Suprapubic skin (tissue), 4 donors: ENCODE measurements around the gene PRSS36.

Experiments used
- CTCF ChIP-seq, 2 donors: fragments of 200-600 bp in 1 of 2; fragments of 450-650 bp in 1 of 2; sonication (generic) in 1 of 2; IDR thresholded peaks; one replicate each; pipeline ENCODE4 v1.5.1; 2016 to 2019; ENCODE audit warnings: antibody characterized with exemption in 2 of 2, mild to moderate bottlenecking in 1 of 2, moderate library complexity in 1 of 2
- POLR2A ChIP-seq, 2 donors: fragments of 450-650 bp; IDR thresholded peaks; one replicate each; pipeline ENCODE4 v1.6.1; 2017; ENCODE audit warnings: antibody characterized with exemption in 2 of 2, mild to moderate bottlenecking in 2 of 2, moderate library complexity in 2 of 2
- POLR2AphosphoS5 ChIP-seq, 3 donors: sonication (generic); formaldehyde crosslinking; IDR thresholded peaks; one replicate each; pipeline ENCODE4 v1.6.1; 2017; ENCODE audit warnings: antibody characterized with exemption in 3 of 3

- TF ChIP-seq CTCF (IDR thresholded peaks at IDR 0.05) (peak; percentile 97 to 99), POLR2A (IDR thresholded peaks at IDR 0.05) (no peak), POLR2AphosphoS5 (IDR thresholded peaks at IDR 0.05) (peak in 2 of 3 donors; percentile 65 to 68)
Observed at GRCh38 chr16:31142109-31143010, 7.5 kb downstream of the PRSS36 start.
